ENCODE results near the gene ABCF1.

ABCF1 gene

DNA sequence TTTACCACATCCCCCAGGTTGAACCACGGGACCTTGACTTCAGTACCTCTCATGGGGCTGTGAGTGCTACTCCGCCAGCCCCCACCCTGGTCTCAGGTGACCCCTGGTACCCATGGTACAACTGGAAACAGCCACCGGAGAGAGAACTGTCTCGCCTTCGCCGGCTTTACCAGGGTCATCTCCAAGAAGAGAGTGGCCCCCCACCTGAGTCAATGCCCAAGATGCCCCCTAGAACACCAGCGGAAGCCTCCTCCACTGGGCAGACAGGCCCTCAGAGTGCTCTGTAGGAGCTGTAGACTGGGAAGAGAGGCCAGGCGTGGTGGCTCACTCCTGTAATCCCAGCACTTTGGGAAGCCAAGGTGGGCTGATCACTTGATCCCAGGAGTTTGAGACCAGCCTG lies 54.3 kb downstream of the ABCF1 start:
- Histone ChIP-seq H3K27me3 (ENCODE audit: control insufficient read depth, insufficient read depth, low read length) (no peaks in the 10 kb centered on the region), H3K4me1 (ENCODE audit: control insufficient read depth, insufficient read depth, low read length) (peaks cover 9% of the 10 kb centered on the region), H3K27ac (ENCODE audit: low read depth, low read length) (no peak overlapping the region), H3K4me3 (ENCODE audit: low read length) (no peak overlapping the region), H3K9ac (ENCODE audit: low read length) (no peak overlapping the region), H3K36me3 (ENCODE audit: control insufficient read depth, insufficient read depth, low read length) (peaks cover 21% of the 10 kb centered on the region)

DNA sequence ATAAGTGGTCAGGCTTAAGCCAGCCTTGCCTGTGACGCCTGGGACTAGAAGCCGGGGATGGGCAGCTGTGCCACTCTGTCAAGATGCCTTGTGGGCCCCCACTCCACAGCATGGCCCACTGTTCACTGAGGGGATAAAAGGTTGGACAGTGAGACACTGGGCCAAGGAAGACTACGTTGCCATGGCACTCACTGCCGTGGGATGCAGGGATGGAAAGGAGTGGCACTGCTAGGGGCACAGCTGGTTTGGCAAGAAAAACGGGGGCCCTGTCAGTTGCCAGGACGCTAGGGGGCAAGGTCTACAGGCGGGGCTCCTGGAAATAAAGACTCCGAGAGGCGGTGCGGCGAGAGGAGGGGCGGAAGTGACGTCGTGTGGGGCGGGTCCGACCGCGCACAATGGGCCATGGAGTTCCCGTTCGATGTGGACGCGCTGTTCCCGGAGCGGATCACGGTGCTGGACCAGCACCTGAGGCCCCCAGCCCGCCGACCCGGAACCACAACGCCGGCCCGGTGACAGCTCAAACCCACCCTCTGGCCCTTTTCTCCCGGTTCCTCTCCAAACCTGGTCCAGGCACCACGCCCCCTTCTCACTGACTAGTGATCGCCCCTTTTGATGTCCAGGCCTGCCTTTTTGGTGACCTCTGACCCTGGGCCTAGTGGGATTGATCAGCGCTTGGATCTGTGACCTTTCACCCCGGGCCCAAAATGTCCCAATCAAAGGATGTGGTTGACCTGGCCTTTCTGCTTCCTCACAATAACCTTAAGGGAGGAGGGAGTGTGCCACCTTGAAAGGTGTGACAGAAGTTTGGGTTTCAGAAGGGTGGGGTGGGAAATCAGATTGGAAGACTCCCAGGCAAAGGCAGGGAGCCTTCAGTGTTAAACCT lies 55.5 kb downstream of the ABCF1 start, which contains the start of gene ATAT1:
TSS of gene ATAT1 (plus strand) at position 391 of the 883 bp plus-strand sequence.
- Histone ChIP-seq H3K4me1 (ENCODE audit: control insufficient read depth, insufficient read depth, low read length) (peaks cover 9% of the 10 kb centered on the region), H3K36me3 (ENCODE audit: control insufficient read depth, insufficient read depth, low read length) (peaks cover 24% of the 10 kb centered on the region), H3K27ac (ENCODE audit: low read depth, low read length) (peak within 1 kb of the TSS; percentile 92), H3K9ac (ENCODE audit: low read length) (peak within 1 kb of the TSS; percentile 69), H3K4me3 (ENCODE audit: low read length) (peak within 1 kb of the TSS; percentile 82), H3K27me3 (ENCODE audit: control insufficient read depth, insufficient read depth, low read length) (no peaks in the 10 kb centered on the region)

DNA sequence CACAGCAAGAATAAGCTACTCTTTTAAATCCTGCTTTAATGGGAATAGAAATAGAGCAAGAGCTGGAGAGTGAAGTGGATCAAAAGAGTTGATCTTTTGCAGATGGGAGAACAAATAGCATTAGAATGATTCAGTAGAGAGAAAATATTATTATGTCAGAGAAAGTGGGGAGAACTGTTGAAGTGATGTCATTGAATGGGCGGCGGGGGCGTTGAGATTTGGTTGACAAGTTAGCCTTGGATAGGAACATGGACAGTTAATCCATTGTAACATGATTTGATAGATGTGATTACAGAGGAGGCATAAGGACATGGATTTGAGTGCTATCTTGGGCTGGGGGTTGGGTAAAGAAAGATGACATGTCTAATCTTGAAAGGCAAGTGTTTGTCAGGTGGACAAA lies 64.6 kb downstream of the ABCF1 start:
- Histone ChIP-seq H3K27ac (ENCODE audit: low read depth, low read length) (no peak overlapping the region), H3K27me3 (ENCODE audit: control insufficient read depth, insufficient read depth, low read length) (no peaks in the 10 kb centered on the region), H3K9ac (ENCODE audit: low read length) (no peak overlapping the region), H3K4me1 (ENCODE audit: control insufficient read depth, insufficient read depth, low read length) (no peaks in the 10 kb centered on the region), H3K36me3 (ENCODE audit: control insufficient read depth, insufficient read depth, low read length) (peaks cover 11% of the 10 kb centered on the region), H3K4me3 (ENCODE audit: low read length) (no peak overlapping the region)

DNA sequence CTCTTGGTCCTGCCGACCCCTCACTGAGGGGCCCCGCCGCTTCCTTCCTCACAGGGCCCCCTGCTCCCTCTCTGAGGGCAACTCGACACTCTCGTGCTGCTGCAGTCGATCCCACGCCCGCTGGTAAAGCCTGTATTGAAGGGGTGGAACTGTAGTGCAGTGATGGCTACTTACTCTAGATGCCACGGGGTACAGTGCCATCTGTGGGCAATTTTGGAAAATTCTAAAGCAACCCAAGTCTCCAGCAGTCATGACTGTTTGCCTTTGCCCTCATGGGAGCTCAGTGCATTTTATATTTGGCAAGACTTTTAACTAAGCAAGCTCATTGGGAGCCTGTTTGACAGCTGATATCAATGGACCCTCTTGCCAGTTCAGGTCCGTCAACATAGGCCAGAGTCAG lies 69.2 kb downstream of the ABCF1 start:
- Histone ChIP-seq H3K4me1 (ENCODE audit: control insufficient read depth, insufficient read depth, low read length) (no peaks in the 10 kb centered on the region), H3K27ac (ENCODE audit: low read depth, low read length) (no peak overlapping the region), H3K4me3 (ENCODE audit: low read length) (no peak overlapping the region), H3K36me3 (ENCODE audit: control insufficient read depth, insufficient read depth, low read length) (peaks cover 18% of the 10 kb centered on the region), H3K27me3 (ENCODE audit: control insufficient read depth, insufficient read depth, low read length) (no peaks in the 10 kb centered on the region), H3K9ac (ENCODE audit: low read length) (no peak overlapping the region)

DNA sequence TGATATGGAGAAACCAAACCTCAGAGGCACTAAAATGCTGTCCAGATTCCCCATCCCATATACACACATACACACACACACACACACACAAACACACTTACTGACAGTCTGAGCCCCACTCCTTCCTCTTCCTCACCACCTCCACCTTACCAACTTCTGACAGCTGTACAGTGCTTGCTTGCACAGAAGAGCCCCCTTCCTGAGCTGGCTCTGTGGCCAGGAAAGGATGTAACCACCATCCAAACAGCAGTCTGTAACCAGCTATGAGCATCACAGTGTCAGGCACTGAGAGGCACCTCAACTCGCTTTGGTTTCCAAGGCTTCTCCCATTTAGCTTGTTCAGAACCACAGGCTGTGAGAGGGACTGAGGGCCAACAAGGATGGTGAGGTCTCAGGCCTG lies 69.8 kb downstream of the ABCF1 start:
- H3K27me3 ChIP-seq (ENCODE audit: control insufficient read depth, insufficient read depth, low read length) = no peaks in the 10 kb centered on the region
- peaks cover 20% of the 10 kb centered on the region for H3K36me3 ChIP-seq (ENCODE audit: control insufficient read depth, insufficient read depth, low read length)
- no peak overlapping the region for H3K4me3 ChIP-seq (ENCODE audit: low read length)
- no peaks in the 10 kb centered on the region for H3K4me1 ChIP-seq (ENCODE audit: control insufficient read depth, insufficient read depth, low read length)
- no peak overlapping the region for H3K9ac ChIP-seq (ENCODE audit: low read length)
- H3K27ac ChIP-seq (ENCODE audit: low read depth, low read length) = no peak overlapping the region

All from rectal smooth muscle tissue (tissue), 1 donor.